ENCODE results near the gene CACNA1D.

- TF ChIP-seq POLR2AphosphoS5 (IDR thresholded peaks at IDR 0.05; ENCODE audit: low read depth, low read length) = no peak
- TF ChIP-seq SPI1 (IDR thresholded peaks at IDR 0.05; ENCODE audit: low read depth, low read length) = no peak
- TF ChIP-seq POLR2A (IDR thresholded peaks at IDR 0.05; ENCODE audit: low read depth, low read length) = no peak
- no peak for TF ChIP-seq TAF1 (IDR thresholded peaks at IDR 0.05; ENCODE audit: low read depth, low read length)
- TF ChIP-seq POU2F2 (IDR thresholded peaks at IDR 0.05; ENCODE audit: low read depth, low read length) = no peak
- no peak for TF ChIP-seq PAX5 (IDR thresholded peaks at IDR 0.05; ENCODE audit: insufficient read depth, low read length, severe bottlenecking)
Observed at GRCh38 chr3:53791317-53791716, 296.9 kb downstream of the CACNA1D start.
